B cell (primary cell): ENCODE measurements around the gene MVK.

Experiments used
- CTCF ChIP-seq: fragments of 200-600 bp; IDR thresholded peaks from one replicate; pipeline ENCODE4 v1.8.0; 2022; ENCODE audit warnings: antibody characterized with exemption, mild to moderate bottlenecking
- EZH2 ChIP-seq: IDR thresholded peaks from 2 replicates; pipeline ENCODE4 v1.6.1; 2012; ENCODE audit warnings: borderline replicate concordance, low read depth, mild to moderate bottlenecking, moderate library complexity, low read length; ENCODE audit not compliant: insufficient read depth, poor library complexity, severe bottlenecking

GRCh38 chr12:109587921-109588320 is 14.3 kb downstream of the MVK start:
- no peak for TF ChIP-seq CTCF
- no peak for TF ChIP-seq EZH2
